ENCODE data around the gene FSTL4. TPM values are rescaled to one million over a fixed set of nuclear protein-coding genes. Genes with fewer than 3 reads are reported as not detected.

FSTL4 gene
- polyA plus RNA-seq, 1 donor (not counting 4 experiments of a cell fraction or from before 2014, with no cell fraction given), result 1.7 TPM

DNA sequence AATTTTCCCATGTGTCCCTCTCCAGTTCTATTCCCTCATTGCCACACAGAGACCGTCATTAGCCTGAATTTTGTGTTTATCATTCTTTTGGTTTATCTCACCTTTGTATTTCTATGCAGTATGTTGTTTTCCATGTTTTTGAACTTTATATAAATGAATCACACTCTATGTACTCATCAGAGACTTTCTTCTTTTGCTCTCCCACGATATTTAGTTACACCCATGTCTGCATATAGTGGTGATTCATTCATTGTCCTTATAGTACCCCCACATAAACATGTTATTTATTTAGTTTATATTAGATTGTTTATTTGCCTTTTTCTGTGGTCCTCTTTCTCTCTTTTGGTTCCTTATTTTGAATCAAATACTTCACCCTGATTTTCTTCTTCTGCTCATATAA is 199.7 kb downstream of the FSTL4 start:
- no peaks in the 10 kb centered on the region for H4K20me1 ChIP-seq (ENCODE audit: control insufficient read depth, extremely low read depth, insufficient read depth, low read length)
- no peaks in the 10 kb centered on the region for H3K36me3 ChIP-seq (ENCODE audit: control insufficient read depth in 2 of 2, extremely low read depth in 1 of 2, insufficient read depth in 2 of 2, low read length in 2 of 2)
- no peaks in the 10 kb centered on the region for H3K27me3 ChIP-seq (ENCODE audit: control insufficient read depth, extremely low read depth, insufficient read depth, low read length)
- dilution Hi-C loops (cut with MboI; ENCODE audit: extremely low pct_ligation_motif_present, low sequenced_read_pairs), result no loop called here
- H3K27ac ChIP-seq (ENCODE audit: control insufficient read depth, insufficient read depth, low read length), result no peak overlapping the region
- H3K4me2 ChIP-seq (ENCODE audit: control insufficient read depth, extremely low read depth, insufficient read depth, low read depth, low read length), result no peak overlapping the region
- H2AFZ ChIP-seq (ENCODE audit: control insufficient read depth, low read length), result no peak overlapping the region
- H3K4me3 ChIP-seq (ENCODE audit: control insufficient read depth in 2 of 3, extremely low read depth in 1 of 3, insufficient read depth in 2 of 3, low read depth in 1 of 3, low read length in 3 of 3), result no peak overlapping the region
- no peaks in the 10 kb centered on the region for H3K9me1 ChIP-seq (ENCODE audit: control insufficient read depth, extremely low read depth, insufficient read depth, low read length)
- H3K79me2 ChIP-seq (ENCODE audit: control insufficient read depth, insufficient read depth, low read length), result no peaks in the 10 kb centered on the region
- no peaks in the 10 kb centered on the region for H3K4me1 ChIP-seq (ENCODE audit: control insufficient read depth, extremely low read depth, insufficient read depth, low read length)
- no peaks in the 10 kb centered on the region for H3K9me3 ChIP-seq (ENCODE audit: control insufficient read depth, low read depth, low read length)
- no peak for TF ChIP-seq EZH2 (IDR thresholded peaks at IDR 0.05; ENCODE audit: low read length)
- TF ChIP-seq, protein P1, sequence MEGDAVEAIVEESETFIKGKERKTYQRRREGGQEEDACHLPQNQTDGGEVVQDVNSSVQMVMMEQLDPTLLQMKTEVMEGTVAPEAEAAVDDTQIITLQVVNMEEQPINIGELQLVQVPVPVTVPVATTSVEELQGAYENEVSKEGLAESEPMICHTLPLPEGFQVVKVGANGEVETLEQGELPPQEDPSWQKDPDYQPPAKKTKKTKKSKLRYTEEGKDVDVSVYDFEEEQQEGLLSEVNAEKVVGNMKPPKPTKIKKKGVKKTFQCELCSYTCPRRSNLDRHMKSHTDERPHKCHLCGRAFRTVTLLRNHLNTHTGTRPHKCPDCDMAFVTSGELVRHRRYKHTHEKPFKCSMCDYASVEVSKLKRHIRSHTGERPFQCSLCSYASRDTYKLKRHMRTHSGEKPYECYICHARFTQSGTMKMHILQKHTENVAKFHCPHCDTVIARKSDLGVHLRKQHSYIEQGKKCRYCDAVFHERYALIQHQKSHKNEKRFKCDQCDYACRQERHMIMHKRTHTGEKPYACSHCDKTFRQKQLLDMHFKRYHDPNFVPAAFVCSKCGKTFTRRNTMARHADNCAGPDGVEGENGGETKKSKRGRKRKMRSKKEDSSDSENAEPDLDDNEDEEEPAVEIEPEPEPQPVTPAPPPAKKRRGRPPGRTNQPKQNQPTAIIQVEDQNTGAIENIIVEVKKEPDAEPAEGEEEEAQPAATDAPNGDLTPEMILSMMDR (optimal IDR thresholded peaks at IDR 0.05 in 1 of 3, IDR thresholded peaks at IDR 0.05 in 1 of 3, conservative IDR thresholded peaks at IDR 0.05 in 1 of 3; ENCODE audit: extremely low read depth in 1 of 3, insufficient read depth in 2 of 3, low read length in 3 of 3), result no peak
- no peak for FAIRE-seq
- DNase-seq (ENCODE audit: low read depth, low spot score), result no peak
- no peak overlapping the region for H3K9ac ChIP-seq (ENCODE audit: control insufficient read depth, extremely low read depth, insufficient read depth, low read length)

GRCh38 chr5:133410335-133410828 is 202.0 kb downstream of the FSTL4 start:
- Histone ChIP-seq H3K79me2 (ENCODE audit: control insufficient read depth, insufficient read depth, low read length) (no peaks in the 10 kb centered on the region), H3K27ac (ENCODE audit: control insufficient read depth, insufficient read depth, low read length) (no peak overlapping the region), H3K9ac (ENCODE audit: control insufficient read depth, extremely low read depth, insufficient read depth, low read length) (no peak overlapping the region), H2AFZ (ENCODE audit: control insufficient read depth, low read length) (no peak overlapping the region), H3K4me2 (ENCODE audit: control insufficient read depth, extremely low read depth, insufficient read depth, low read depth, low read length) (no peak overlapping the region), H4K20me1 (ENCODE audit: control insufficient read depth, extremely low read depth, insufficient read depth, low read length) (no peaks in the 10 kb centered on the region), H3K4me1 (ENCODE audit: control insufficient read depth, extremely low read depth, insufficient read depth, low read length) (no peaks in the 10 kb centered on the region), H3K4me3 (ENCODE audit: control insufficient read depth in 2 of 3, extremely low read depth in 1 of 3, insufficient read depth in 2 of 3, low read depth in 1 of 3, low read length in 3 of 3) (no peak overlapping the region), H3K27me3 (ENCODE audit: control insufficient read depth, extremely low read depth, insufficient read depth, low read length) (no peaks in the 10 kb centered on the region), H3K9me1 (ENCODE audit: control insufficient read depth, extremely low read depth, insufficient read depth, low read length) (no peaks in the 10 kb centered on the region), H3K9me3 (ENCODE audit: control insufficient read depth, low read depth, low read length) (no peaks in the 10 kb centered on the region), H3K36me3 (ENCODE audit: control insufficient read depth in 2 of 2, extremely low read depth in 1 of 2, insufficient read depth in 2 of 2, low read length in 2 of 2) (no peaks in the 10 kb centered on the region)
- no peak for TF ChIP-seq EZH2 (IDR thresholded peaks at IDR 0.05; ENCODE audit: low read length)
- no peak for FAIRE-seq
- dilution Hi-C loops (cut with MboI; ENCODE audit: extremely low pct_ligation_motif_present, low sequenced_read_pairs), result no loop called here
- DNase-seq (ENCODE audit: low read depth, low spot score), result no peak

GRCh38 chr5:133409210-133409674 is 203.1 kb downstream of the FSTL4 start:
- dilution Hi-C loops (cut with MboI; ENCODE audit: extremely low pct_ligation_motif_present, low sequenced_read_pairs), result no loop called here
- no peak for DNase-seq (ENCODE audit: low read depth, low spot score)
- Histone ChIP-seq H2AFZ (ENCODE audit: control insufficient read depth, low read length) (no peak overlapping the region), H3K9me1 (ENCODE audit: control insufficient read depth, extremely low read depth, insufficient read depth, low read length) (no peaks in the 10 kb centered on the region), H3K4me3 (ENCODE audit: control insufficient read depth in 2 of 3, extremely low read depth in 1 of 3, insufficient read depth in 2 of 3, low read depth in 1 of 3, low read length in 3 of 3) (no peak overlapping the region), H3K36me3 (ENCODE audit: control insufficient read depth in 2 of 2, extremely low read depth in 1 of 2, insufficient read depth in 2 of 2, low read length in 2 of 2) (no peaks in the 10 kb centered on the region), H4K20me1 (ENCODE audit: control insufficient read depth, extremely low read depth, insufficient read depth, low read length) (no peaks in the 10 kb centered on the region), H3K9me3 (ENCODE audit: control insufficient read depth, low read depth, low read length) (no peaks in the 10 kb centered on the region), H3K4me1 (ENCODE audit: control insufficient read depth, extremely low read depth, insufficient read depth, low read length) (no peaks in the 10 kb centered on the region), H3K27me3 (ENCODE audit: control insufficient read depth, extremely low read depth, insufficient read depth, low read length) (no peaks in the 10 kb centered on the region), H3K9ac (ENCODE audit: control insufficient read depth, extremely low read depth, insufficient read depth, low read length) (no peak overlapping the region), H3K79me2 (ENCODE audit: control insufficient read depth, insufficient read depth, low read length) (no peaks in the 10 kb centered on the region), H3K4me2 (ENCODE audit: control insufficient read depth, extremely low read depth, insufficient read depth, low read depth, low read length) (no peak overlapping the region), H3K27ac (ENCODE audit: control insufficient read depth, insufficient read depth, low read length) (no peak overlapping the region)
- TF ChIP-seq, protein P1 (optimal IDR thresholded peaks at IDR 0.05 in 1 of 3, IDR thresholded peaks at IDR 0.05 in 1 of 3, conservative IDR thresholded peaks at IDR 0.05 in 1 of 3; ENCODE audit: extremely low read depth in 1 of 3, insufficient read depth in 2 of 3, low read length in 3 of 3), result no peak
- TF ChIP-seq EZH2 (IDR thresholded peaks at IDR 0.05; ENCODE audit: low read length), result no peak
- FAIRE-seq, result no peak

All from keratinocyte (primary cell).